Heart left ventricle (tissue), 16 donors: ENCODE measurements around the gene STRN3. TPM values are rescaled to one million over a fixed set of nuclear protein-coding genes. Genes with fewer than 3 reads are reported as not detected.
"Not testable (repeated sequence)": the region's sequence is repeated elsewhere in the genome, so short reads cannot be mapped to it uniquely, and the experiment has no call there.

Experiments used
- ATAC-seq, 4 donors: fragments of 200-7000 bp; cut with Tn5 transposase; one replicate each; pipeline ENCODE4 v1.9.1; 2020 to 2022; ENCODE audit warnings: moderate library complexity in 4 of 4, mild to moderate bottlenecking in 3 of 4, moderate number of reproducible peaks in 1 of 4
- DNase-seq, 5 donors: peaks; one replicate each; pipeline ENCODE4 v3.0.0-alpha.2; 2020
- H3K27ac ChIP-seq, 12 donors: fragments of 200-600 bp; sonication (generic) in 4 of 12; one replicate each; pipeline versions ENCODE4 v1.5.0 to v1.8.0; 2016 to 2022; ENCODE audit warnings: mild to moderate bottlenecking in 2 of 12
- H3K27me3 ChIP-seq, 9 donors: fragments of 200-600 bp; sonication (generic) in 2 of 9; one replicate each; pipeline versions ENCODE4 v1.5.1 to v1.8.0; 2016 to 2022; ENCODE audit warnings: mild to moderate bottlenecking in 3 of 9
- H3K36me3 ChIP-seq, 9 donors: fragments of 200-600 bp; sonication (generic) in 2 of 9; one replicate each; pipeline versions ENCODE4 v1.5.0 to v1.8.0; 2018 to 2022; ENCODE audit warnings: mild to moderate bottlenecking in 2 of 9
- H3K4me1 ChIP-seq, 12 donors: fragments of 200-600 bp; sonication (generic) in 4 of 12; one replicate each; pipeline versions ENCODE4 v1.5.0 to v1.8.0; 2016 to 2022; ENCODE audit warnings: mild to moderate bottlenecking in 3 of 12
- H3K4me3 ChIP-seq, 12 donors: fragments of 200-600 bp; sonication (generic) in 4 of 12; one replicate each; pipeline versions ENCODE4 v1.5.0 to v1.8.0; 2017 to 2022; ENCODE audit warnings: mild to moderate bottlenecking in 9 of 12, moderate library complexity in 4 of 12
- H3K9me3 ChIP-seq, 12 donors: fragments of 200-600 bp; sonication (generic) in 4 of 12; one replicate each; pipeline versions ENCODE4 v1.5.0 to v1.8.0; 2016 to 2022; ENCODE audit warnings: mild to moderate bottlenecking in 1 of 12
- POLR2A ChIP-seq, 2 donors: fragments of 450-650 bp; IDR thresholded peaks; one replicate each; pipeline ENCODE4 v1.6.1; 2017; ENCODE audit warnings: antibody characterized with exemption in 2 of 2, mild to moderate bottlenecking in 2 of 2, moderate library complexity in 2 of 2
- WGBS, 4 donors: extraction: QIAGEN DNeasy Blood & Tissue Kit in 2 of 4; methylation state at CpG; one replicate each; pipeline versions ENCODE4 v1.1.5 to v1.1.7; 2013 to 2018; 5-methylcytosine and 5-hydroxymethylcytosine counted together
- intact Hi-C, 10 donors: fragments of 100-400 bp; cut with DNase I; formaldehyde crosslinking; loops; one replicate each; pipeline versions ENCODE4 v1.11.1 to v1.14.2; 2022
- polyA plus RNA-seq, 2 donors: library from polyadenylated mRNA; stranded (reverse); fragments of 200-250 nt; gene quantifications; one replicate each; pipeline ENCODE4 v1.2.3, GENCODE V29; 2013
- total RNA-seq, 9 donors: library from RNA; depleted of rRNA in 2 of 9; stranded (reverse); fragments of >200 nt in 2 of 9; fragmentation: NEBNext Ultra II Directional in 3 of 9; extraction: Animal tissue kit (Norgen Biotek cat#: 25700) in 3 of 9; gene quantifications; one replicate each; pipeline versions ENCODE4 v1.1.0 to v1.2.4, GENCODE V29; 2016 to 2023
- TF ChIP-seq, protein P1 (sequence below), 12 donors: fragments of 200-600 bp; sonication (generic) in 4 of 12; IDR thresholded peaks; one replicate each; pipeline versions ENCODE4 v1.5.0 to v1.8.0; 2018 to 2022; ENCODE audit warnings: antibody characterized with exemption in 12 of 12, mild to moderate bottlenecking in 5 of 12
- donor health status: ischemic (EF 13 %, LVEDD 7.1; RV severe dilation, severe dysfunction).
- donor health status: healthy with polysubstance abuse.
- donor health status: DM: no; HTN: yes; CAD: no.
- donor health status: DM: no; HTN: no; CAD: no.
- donor health status: ischemic (EF 25% LVEDD 6.9; RV normal size, moderate dysfunction).
- donor health status: ischemic (EF 25% LVEDD 5.7; RV mildly dilated, moderate dysfunction).
- donor health status: healthy.
- donor health status: DM: yes; HTN: yes; CAD: no.
- donor health status: ischemic (EF 35%, LVEDD 5.7; RV mildly dilated, moderate dysfunction).
- donor health status: nonischemic (EF 11% LVEDD 7.7; RV severe dilation, severe dysfunction).
- donor health status: DM: yes; HTN: yes; CAD: no.
- donor health status: PGD.
- donor health status: ischemic (EF 29% LVEDD 5.4; RV normal size, mild dysfunction).
- donor health status: nonischemic (EF 23%, LVEDD 6.1; RV moderate dilation, normal function).

STRN3 gene
- total and polyA plus RNA-seq, 11 donors = 11.0 to 60.3 (median 44.4) TPM

DNA sequence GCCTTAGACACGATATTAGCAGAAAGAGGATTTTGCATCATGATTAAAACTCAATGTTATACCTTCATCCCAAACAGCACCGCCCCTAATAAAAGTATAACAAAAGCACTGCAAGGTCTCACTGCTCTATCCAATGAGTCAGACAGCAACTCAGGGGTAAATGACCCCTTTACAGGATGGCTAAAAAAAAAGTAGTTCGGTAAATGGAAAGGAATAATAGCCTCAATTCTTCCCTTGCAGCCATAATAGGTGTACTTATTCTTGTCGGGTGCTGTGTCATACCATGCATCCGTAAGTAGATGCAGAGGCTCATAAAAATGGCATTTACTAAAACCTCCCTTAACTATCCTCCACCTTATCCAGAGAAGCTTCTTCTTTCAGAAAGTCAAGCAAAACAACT lies 54.6 kb downstream of the STRN3 start:
- no peak overlapping the region for H3K4me3 ChIP-seq
- H3K27me3 ChIP-seq = no peaks in the 10 kb centered on the region
- no peak for DNase-seq
- H3K36me3 ChIP-seq = peaks cover 0 to under 1% (median 0%) of the 10 kb centered on the region in 9 donors
- H3K4me1 ChIP-seq = peaks cover 0 to 39% (median 22%) of the 10 kb centered on the region in 12 donors
- H3K27ac ChIP-seq = no peak overlapping the region
- H3K9me3 ChIP-seq = peaks cover 0 to 4% (median 3%) of the 10 kb centered on the region in 12 donors
- WGBS, 4 donors = 92 to 96% (median 93%) methylated on average over 5 of the region's 5 CpGs
- ATAC-seq = no peak
- intact Hi-C loops = no loop called here
- no peak for TF ChIP-seq POLR2A (IDR thresholded peaks at IDR 0.05)
- TF ChIP-seq, protein P1, sequence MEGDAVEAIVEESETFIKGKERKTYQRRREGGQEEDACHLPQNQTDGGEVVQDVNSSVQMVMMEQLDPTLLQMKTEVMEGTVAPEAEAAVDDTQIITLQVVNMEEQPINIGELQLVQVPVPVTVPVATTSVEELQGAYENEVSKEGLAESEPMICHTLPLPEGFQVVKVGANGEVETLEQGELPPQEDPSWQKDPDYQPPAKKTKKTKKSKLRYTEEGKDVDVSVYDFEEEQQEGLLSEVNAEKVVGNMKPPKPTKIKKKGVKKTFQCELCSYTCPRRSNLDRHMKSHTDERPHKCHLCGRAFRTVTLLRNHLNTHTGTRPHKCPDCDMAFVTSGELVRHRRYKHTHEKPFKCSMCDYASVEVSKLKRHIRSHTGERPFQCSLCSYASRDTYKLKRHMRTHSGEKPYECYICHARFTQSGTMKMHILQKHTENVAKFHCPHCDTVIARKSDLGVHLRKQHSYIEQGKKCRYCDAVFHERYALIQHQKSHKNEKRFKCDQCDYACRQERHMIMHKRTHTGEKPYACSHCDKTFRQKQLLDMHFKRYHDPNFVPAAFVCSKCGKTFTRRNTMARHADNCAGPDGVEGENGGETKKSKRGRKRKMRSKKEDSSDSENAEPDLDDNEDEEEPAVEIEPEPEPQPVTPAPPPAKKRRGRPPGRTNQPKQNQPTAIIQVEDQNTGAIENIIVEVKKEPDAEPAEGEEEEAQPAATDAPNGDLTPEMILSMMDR (IDR thresholded peaks at IDR 0.05) = no peak

DNA sequence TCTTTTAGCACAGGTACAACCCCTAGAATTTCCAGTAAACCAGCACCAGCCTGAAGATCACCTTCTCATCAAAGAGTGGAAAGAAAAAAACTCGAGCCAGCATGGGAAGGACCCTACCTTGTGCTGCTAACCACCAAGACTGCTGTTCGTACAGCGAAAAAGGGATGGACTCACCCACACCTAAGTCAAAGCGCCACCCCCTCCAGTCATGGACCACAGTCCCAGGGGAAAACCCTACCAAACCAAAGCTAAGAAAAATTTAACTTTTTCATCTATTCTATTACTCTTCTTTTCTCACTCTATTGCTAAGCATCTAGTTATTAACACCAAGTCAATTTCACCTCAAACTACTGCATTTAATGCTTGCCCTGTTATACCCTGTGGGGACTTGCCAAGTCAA lies 56.4 kb downstream of the STRN3 start:
- H3K36me3 ChIP-seq, H3K4me3 ChIP-seq, H3K27ac ChIP-seq, H3K27me3 ChIP-seq, DNase-seq, intact Hi-C loops, ATAC-seq: not testable (repeated sequence)
- Histone ChIP-seq H3K4me1 (peaks cover 0 to 36% (median 14%) of the 10 kb centered on the region in 12 donors), H3K9me3 (peaks cover 0 to 21% (median 13%) of the 10 kb centered on the region in 12 donors)
- 77 to 92% (median 85%) methylated on average over 4 of the region's 4 CpGs for WGBS, 4 donors

DNA sequence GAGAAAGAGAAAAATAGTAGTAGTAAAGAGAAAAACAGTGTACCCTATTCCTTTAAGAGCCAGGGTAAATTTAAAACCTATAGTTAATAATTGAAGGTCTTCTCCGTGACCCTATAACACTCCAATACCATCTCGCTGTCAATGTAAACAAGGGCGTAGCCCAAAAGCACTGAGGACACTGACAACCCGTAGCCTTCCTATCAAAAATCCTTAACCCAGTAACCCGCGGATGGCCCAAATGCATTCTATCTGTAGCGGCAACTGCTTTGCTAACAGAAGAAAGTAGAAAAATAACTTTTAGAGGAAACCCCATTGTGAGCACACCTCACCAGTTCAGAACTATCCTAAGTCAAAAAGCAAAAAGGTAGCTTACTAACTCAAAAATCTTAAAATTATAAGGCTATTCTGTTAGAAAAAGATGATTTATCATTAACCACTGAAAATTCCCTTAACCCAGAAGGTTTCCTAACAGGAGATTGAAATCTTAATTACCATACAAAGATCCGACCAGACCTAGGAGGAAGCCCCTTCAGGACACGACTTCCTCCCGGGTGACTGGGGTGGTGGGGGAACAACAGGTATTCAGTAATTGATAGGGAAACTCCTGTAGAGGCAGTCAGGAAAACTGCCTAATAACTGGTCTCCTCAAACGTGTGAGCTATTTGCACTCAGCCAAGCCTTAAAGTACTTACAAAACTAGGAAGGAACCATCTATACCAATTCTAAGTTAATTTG lies 58.6 kb downstream of the STRN3 start:
- H3K4me3 ChIP-seq, H3K27ac ChIP-seq, intact Hi-C loops, ATAC-seq, H3K27me3 ChIP-seq, DNase-seq: not testable (repeated sequence)
- WGBS, 4 donors = 91 to 95% (median 93%) methylated on average over 11 of the region's 11 CpGs
- Histone ChIP-seq H3K9me3 (peaks cover 0 to 28% (median 13%) of the 10 kb centered on the region in 12 donors), H3K4me1 (peaks cover 0 to 14% (median 0%) of the 10 kb centered on the region in 12 donors), H3K36me3 (peaks cover 0 to 15% (median 3%) of the 10 kb centered on the region in 9 donors)

DNA sequence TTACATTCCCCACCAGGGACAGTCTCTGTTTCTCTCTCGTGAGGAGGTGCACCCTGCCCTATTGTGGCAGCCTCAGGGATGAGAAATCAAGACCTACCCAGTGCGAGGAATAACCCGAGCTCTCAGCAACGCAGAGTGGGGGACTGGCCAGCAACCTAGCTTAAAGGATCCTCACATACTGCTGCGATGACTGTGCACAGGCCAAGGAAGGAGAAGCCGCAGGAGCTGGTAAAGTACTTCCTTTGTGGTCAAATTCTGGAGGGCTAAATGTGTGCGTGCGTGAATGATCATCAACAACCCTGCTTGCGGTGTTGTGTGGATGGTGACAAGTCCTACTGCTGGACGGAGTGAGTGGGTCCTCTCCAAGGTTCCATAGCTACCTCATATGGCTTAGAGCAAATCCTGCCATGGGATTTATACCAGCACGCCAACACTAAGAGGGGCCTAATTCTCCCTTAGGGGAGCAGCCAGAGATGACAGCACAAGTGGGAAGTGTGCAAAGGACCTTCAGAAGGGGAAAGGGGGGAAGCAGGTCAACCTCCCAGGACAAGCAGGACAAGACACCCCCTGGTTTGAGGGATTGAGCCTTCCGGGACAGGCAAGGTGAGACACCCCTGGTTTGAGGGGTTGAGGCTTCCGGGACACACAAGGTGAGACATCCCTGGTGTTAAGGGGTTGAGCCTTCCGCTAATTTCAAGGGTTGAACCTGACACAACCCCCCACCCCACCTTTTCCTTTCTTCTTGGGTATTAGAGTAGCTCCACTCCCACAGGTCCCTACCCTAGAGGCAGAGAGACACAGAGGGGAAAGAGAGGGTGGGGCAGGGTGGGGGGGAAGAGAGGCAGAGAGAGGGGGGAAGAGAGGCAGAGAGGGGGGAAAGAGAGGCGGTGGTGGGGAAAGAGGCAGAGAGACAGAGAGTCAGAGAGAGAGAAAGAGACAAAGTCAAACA lies 59.5 kb downstream of the STRN3 start:
- ATAC-seq (no peak), DNase-seq (no peak)
- peaks cover 0 to 28% (median 13%) of the 10 kb centered on the region in 12 donors for H3K9me3 ChIP-seq
- WGBS, 4 donors = 92 to 97% (median 95%) methylated on average over 15 of the region's 15 CpGs
- peaks cover 0 to 12% (median 0%) of the 10 kb centered on the region in 12 donors for H3K4me1 ChIP-seq
- intact Hi-C loops = no loop called here
- no peaks in the 10 kb centered on the region for H3K27me3 ChIP-seq
- no peak overlapping the region for H3K27ac ChIP-seq
- no peak overlapping the region for H3K4me3 ChIP-seq
- peaks cover 0 to 15% (median 3%) of the 10 kb centered on the region in 9 donors for H3K36me3 ChIP-seq
- TF ChIP-seq, protein P1 (IDR thresholded peaks at IDR 0.05) = no peak
- TF ChIP-seq POLR2A (IDR thresholded peaks at IDR 0.05) = no peak

DNA sequence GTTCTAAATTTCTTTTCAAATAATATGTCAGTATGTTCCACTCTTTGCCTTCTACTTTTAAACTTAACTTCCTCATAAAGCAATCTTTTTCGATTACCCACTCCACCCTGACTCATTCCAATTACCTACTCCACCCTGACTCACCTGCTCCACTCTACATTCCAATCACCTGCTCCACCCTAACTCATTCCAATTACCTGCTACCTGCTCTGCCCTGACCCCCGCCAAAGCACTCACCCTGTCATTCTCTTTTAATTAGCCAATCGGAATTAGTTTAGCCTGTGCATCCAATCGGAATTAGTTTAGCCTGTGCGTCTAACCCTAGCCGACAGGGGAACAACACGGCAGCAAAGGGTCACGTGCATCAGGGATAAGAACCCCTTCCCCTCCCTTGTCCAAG lies 60.3 kb downstream of the STRN3 start:
- peaks cover 0 to 15% (median 3%) of the 10 kb centered on the region in 9 donors for H3K36me3 ChIP-seq
- H3K4me3 ChIP-seq, H3K4me1 ChIP-seq, H3K27ac ChIP-seq, intact Hi-C loops, H3K27me3 ChIP-seq, DNase-seq, ATAC-seq: not testable (repeated sequence)
- peaks cover 0 to 28% (median 13%) of the 10 kb centered on the region in 12 donors for H3K9me3 ChIP-seq
- 92 to 99% (median 98%) methylated on average over 8 of the region's 8 CpGs for WGBS, 4 donors

DNA sequence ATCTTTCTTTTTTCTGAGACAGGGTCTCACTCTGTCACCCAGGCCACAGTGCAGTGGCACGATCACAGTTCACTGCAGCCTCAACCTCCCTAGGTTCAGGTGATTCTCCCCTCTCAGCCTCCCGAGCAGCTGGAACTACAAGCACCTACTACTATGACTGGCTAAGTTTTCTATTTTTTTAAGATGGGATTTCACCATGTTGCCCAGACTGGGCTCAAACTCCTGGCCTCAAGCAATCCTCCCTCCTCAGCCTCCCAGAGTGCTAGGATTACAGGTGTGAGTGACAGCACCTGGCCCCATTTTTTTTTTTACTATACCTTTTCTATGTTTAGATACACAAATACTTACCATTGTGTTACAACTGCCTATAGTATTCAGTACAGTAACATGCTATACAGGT lies 63.6 kb downstream of the STRN3 start:
- intact Hi-C loops, H3K27me3 ChIP-seq, H3K4me3 ChIP-seq, H3K27ac ChIP-seq, DNase-seq, ATAC-seq: not testable (repeated sequence)
- Histone ChIP-seq H3K36me3 (peaks cover 0 to 15% (median 3%) of the 10 kb centered on the region in 9 donors), H3K4me1 (peaks cover 0 to 12% (median 5%) of the 10 kb centered on the region in 12 donors), H3K9me3 (peaks cover 0 to 28% (median 13%) of the 10 kb centered on the region in 12 donors)
- WGBS, 4 donors = 75 to 98% (median 98%) methylated on average over 2 of the region's 2 CpGs
